ENCODE results near the gene DAP. TPM values are rescaled to one million over a fixed set of nuclear protein-coding genes. Genes with fewer than 3 reads are reported as not detected.

The DAP gene
- total RNA-seq, 4 donors from 2014 or later, result 2.4 to 11.7 (median 3.6) TPM

DNA sequence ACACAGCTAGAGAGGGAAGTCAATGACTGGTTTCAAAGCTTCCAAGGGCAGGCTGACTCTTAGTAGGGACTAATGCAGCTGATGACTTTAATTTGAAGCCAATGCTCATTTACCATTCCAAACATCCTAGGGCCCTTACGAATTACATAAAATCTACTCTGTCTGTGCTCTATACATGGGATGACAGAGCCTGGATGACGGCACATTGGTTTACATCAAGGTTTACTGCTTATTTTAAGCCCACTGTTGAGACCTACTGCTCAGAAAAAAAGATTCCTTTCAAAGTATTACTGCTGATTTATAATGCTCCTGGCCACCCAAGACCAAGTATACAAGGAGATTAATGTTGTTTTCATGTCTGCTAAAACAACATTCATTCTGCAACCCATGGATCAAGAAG is 74.1 kb downstream of the DAP start:
- intact Hi-C loops (cut with DNase I; ENCODE audit: low total_unique reads), result no loop called here
- in situ Hi-C loops (cut with MboI; ENCODE audit: low sequenced_read_pairs in 4 of 4), result no loop called here
- H3K27ac ChIP-seq, result no peak overlapping the region
- DNase-seq, result no peak
- no peak for TF ChIP-seq POLR2A (IDR thresholded peaks at IDR 0.05)
- no peaks in the 10 kb centered on the region for H3K36me3 ChIP-seq
- H3K27me3 ChIP-seq, result no peaks in the 10 kb centered on the region
- no peaks in the 10 kb centered on the region for H3K4me1 ChIP-seq
- H3K9me3 ChIP-seq, result no peaks in the 10 kb centered on the region
- no peak overlapping the region for H3K4me3 ChIP-seq
- ATAC-seq, result no peak

DNA sequence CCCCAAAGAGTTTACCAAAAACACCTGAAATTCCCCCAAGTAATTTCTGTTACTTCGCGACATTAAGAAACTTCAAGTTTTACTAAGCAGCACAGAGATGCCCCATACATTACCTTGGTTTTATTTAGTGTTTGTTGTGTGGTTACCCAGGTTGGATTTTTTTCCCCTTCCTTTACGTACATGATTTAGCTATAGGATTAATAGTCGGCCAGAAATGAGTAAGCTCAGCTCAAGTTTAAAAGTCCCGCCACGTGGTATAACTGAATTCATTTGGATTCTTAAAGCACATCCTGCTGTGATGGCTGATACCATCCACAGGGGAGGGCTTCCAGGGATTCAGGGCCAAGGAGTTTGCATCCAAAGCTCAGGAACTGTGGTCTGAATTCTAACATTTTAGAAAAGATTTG is 75.9 kb downstream of the DAP start:
- Histone ChIP-seq H3K27me3 (no peaks in the 10 kb centered on the region), H3K36me3 (no peaks in the 10 kb centered on the region), H3K27ac (no peak overlapping the region), H3K4me3 (no peak overlapping the region), H3K4me1 (no peaks in the 10 kb centered on the region), H3K9me3 (no peaks in the 10 kb centered on the region)
- DNase-seq (no peak), ATAC-seq (no peak)
- intact Hi-C loops (cut with DNase I; ENCODE audit: low total_unique reads) (no loop called here), in situ Hi-C loops (cut with MboI; ENCODE audit: low sequenced_read_pairs in 4 of 4) (no loop called here)
- TF ChIP-seq, protein P1, sequence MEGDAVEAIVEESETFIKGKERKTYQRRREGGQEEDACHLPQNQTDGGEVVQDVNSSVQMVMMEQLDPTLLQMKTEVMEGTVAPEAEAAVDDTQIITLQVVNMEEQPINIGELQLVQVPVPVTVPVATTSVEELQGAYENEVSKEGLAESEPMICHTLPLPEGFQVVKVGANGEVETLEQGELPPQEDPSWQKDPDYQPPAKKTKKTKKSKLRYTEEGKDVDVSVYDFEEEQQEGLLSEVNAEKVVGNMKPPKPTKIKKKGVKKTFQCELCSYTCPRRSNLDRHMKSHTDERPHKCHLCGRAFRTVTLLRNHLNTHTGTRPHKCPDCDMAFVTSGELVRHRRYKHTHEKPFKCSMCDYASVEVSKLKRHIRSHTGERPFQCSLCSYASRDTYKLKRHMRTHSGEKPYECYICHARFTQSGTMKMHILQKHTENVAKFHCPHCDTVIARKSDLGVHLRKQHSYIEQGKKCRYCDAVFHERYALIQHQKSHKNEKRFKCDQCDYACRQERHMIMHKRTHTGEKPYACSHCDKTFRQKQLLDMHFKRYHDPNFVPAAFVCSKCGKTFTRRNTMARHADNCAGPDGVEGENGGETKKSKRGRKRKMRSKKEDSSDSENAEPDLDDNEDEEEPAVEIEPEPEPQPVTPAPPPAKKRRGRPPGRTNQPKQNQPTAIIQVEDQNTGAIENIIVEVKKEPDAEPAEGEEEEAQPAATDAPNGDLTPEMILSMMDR (IDR thresholded peaks at IDR 0.05 in 4 of 5, conservative IDR thresholded peaks at IDR 0.05 in 1 of 5), result no peak
- no peak for TF ChIP-seq POLR2A (IDR thresholded peaks at IDR 0.05)

DNA sequence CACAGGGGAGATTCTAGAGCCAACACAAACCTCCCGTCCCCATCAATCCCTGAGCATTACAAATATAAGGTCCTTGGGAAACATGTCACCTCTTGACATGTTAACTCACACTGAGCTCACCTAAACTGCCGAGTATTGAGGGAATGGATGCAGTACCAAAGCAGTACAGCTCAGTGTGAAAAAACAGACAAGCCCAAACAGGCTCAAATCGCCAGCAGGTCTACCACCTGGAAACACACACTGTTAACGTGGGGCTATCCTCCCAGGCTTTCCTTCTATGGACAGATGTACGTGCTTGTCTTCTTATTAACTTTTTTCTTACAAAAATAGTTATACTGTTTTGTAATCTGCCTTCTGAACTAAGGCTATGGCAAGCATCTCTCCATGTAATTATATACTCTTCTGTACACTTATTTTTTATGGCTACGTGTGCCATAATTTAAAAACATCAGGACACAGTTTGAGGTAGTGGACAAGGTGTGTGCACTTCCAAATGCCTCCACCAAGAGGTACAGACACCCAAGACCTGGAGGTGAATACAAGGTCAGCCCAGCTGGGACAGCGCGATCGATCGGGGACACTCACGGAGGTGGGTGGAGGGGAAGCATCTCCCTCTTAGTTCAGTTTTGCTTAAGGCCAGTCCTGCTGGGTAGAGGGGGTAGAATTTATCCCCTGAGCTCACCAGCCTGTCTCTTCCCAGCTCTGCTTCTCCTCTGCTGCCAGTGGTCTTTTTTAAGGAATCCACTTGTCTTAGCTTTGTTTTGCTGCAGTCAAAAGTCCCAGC is 76.5 kb downstream of the DAP start:
- Histone ChIP-seq H3K36me3 (no peaks in the 10 kb centered on the region), H3K27me3 (no peaks in the 10 kb centered on the region), H3K4me1 (no peaks in the 10 kb centered on the region), H3K4me3 (no peak overlapping the region), H3K9me3 (no peaks in the 10 kb centered on the region), H3K27ac (no peak overlapping the region)
- in situ Hi-C loops (cut with MboI; ENCODE audit: low sequenced_read_pairs in 4 of 4) (no loop called here), intact Hi-C loops (cut with DNase I; ENCODE audit: low total_unique reads) (no loop called here)
- ATAC-seq (no peak), DNase-seq (no peak)
- TF ChIP-seq, protein P1 (IDR thresholded peaks at IDR 0.05 in 4 of 5, conservative IDR thresholded peaks at IDR 0.05 in 1 of 5), result no peak
- no peak for TF ChIP-seq POLR2A (IDR thresholded peaks at IDR 0.05)

DNA sequence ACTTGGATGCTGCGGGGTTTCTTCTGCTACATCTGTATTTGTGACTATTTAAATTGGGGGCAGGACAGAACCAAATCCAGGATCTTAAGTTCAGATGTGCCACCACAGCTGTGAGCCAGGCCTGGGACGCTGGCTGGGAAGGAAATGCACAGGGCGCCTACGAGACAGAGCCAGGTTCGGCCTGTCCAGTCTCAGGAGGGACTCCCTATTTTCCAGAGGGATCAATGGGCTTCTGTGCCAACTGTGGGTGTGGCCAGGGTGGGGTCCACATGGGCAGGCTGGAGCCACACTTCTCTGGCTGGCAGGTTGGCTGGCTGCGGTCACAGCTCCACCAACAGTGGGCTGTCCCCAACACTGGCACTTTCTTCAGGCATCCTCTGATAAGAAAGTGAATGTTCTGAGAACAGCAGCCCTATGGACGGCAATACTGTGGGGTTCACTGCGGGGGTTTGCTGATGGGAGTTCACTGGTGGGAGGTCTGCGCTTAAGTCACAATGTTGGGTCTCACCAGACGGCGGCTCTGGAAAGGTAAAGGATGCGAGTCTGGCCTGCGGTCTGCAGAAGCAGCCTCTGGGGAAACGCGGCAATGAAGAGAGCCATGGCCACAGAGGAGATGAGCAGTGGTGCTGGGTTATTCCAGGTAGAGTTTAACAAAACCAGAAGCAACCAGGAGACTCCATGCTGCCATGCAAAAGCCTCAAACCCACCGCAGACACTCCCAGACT is 78.1 kb downstream of the DAP start:
- in situ Hi-C loops (cut with MboI; ENCODE audit: low sequenced_read_pairs in 4 of 4), result no loop called here

More for the DNA sequence above, 78.1 kb downstream of the DAP start:
- Histone ChIP-seq H3K27ac (no peak overlapping the region), H3K27me3 (no peaks in the 10 kb centered on the region), H3K4me1 (no peaks in the 10 kb centered on the region), H3K9me3 (no peaks in the 10 kb centered on the region), H3K36me3 (no peaks in the 10 kb centered on the region), H3K4me3 (no peak overlapping the region)
- ATAC-seq (no peak), DNase-seq (no peak)
- intact Hi-C loops (cut with DNase I; ENCODE audit: low total_unique reads), result no loop called here
- TF ChIP-seq POLR2A (IDR thresholded peaks at IDR 0.05), result no peak
- TF ChIP-seq, protein P1 (IDR thresholded peaks at IDR 0.05 in 4 of 5, conservative IDR thresholded peaks at IDR 0.05 in 1 of 5), result no peak
